GM19240 (cell line): ENCODE measurements around the gene RPP30.
"Not testable (repeated sequence)": the region's sequence is repeated elsewhere in the genome, so short reads cannot be mapped to it uniquely, and the experiment has no call there.

ENCODE experiments used
- DNase-seq: peaks from one replicate; pipeline ENCODE4 v3.0.0; 2011; ENCODE audit warnings: low spot score; ENCODE audit not compliant: insufficient read length

Gene RPP30

DNA sequence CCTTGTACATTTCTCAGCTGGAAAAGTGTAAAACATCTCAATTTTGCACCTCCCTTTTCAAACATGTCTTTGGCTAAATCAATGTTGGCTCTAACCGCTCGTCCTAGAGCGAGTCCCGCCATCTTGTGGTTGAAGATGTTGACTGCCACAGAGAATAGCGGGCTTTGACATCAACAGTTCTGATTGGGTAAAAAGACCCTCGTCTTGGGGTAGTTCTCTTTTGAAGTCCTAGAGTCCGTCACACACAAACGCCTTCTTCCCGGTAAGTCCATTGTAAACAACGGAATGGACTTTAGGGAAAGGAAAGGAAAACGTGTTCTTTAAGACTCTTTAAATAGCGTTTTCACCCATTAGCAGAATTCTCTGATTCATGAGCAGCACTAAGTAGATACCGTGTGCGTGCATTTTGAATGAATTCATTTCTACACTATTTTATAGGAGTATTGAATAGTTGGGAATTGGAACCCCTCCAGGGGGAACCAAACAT, 452 bp upstream of the RPP30 start:
- DNase-seq, result peak; percentile 6

GRCh38 chr10:90872648-90873020, 860 bp downstream of the RPP30 start:
- no peak for DNase-seq

DNA sequence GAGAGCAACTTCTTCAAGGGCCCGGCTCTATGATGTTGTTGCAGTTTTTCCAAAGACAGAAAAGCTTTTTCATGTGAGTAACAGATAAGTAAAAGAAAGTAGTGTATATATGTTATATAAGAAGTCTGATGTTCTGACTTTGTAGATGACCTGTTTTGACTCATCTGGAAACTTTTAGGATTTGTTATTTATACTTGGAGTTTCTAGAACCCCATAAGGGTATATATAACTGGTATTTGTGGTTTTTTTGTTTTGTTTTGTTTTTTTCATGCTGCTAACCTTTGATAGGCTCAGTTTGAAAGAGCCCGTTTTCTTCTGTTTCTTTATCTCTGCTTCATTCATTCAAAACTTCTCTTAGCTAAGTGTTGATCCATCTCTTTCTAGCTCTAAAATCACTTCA, 7.3 kb downstream of the RPP30 start:
- no peak for DNase-seq

DNA sequence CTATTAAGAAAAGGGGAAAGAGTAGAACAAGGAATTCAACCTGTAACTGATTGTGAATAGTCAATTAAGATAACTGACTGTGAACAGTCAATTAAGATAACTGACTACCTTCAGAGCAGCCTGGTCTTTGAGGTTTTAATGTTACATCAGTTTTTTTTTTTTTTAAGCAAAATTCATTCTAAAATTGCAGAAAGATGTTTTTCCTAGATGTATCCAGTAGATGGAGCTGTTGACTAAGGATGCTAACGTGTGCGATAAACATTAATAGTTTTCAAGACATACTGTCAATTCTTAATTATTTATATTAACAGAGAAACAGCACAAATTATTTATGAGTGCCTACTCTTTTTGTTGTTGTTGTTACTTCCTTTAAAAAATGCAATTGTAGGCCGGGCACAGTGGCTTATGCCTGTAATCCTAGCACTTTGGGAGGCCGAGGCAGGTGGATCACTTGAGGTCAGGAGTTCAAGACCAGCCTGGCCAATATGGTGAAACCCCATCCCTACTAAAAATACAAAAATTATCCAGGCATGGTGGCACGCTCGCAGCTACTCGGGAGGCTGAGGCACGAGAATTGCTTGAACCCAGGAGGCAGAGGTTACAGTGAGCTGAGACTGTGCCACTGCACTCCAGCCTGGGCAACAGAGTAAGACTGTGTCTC, 8.4 kb downstream of the RPP30 start:
- DNase-seq, result not testable (repeated sequence)

- DNase-seq, result no peak
Measured at GRCh38 chr10:90884431-90884830, 12.7 kb downstream of the RPP30 start.

DNA sequence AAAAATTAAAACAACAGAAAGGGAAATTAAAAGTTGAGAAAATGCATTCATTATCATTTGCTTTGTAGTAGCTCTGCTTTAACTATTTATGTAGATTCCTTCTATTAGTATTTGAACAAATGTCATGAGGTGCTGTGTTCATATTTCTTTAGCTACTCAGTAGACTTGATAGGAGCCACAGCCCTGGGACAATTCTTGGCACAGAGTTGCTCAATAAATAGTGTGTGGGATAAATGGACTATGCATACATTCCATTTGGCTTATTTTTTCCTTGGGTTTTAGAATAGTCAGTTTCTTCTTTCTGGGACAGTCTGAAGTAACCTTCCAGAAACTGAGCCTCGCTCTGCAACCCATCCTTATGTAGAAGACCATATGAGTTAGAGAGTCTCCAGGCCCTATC, 13.4 kb downstream of the RPP30 start:
- DNase-seq, result no peak

DNA sequence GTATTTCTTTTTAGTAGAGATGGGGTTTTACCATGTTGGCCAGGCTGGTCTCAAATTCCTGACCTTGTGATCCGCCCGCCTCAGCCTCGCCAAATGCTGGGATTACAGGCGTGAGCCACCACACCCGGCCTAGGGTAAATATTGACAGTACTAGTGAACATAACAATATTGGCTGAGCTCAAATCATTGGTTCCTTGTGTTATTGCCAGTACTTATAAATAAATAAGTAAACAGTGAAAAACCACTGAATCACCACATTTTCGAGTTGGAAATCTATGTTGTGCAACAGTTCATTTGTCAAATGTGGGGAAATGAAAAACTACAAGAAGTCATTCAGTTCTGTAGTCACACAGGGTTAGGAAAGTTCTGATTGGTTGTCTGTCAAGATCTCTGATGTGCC, 15.8 kb downstream of the RPP30 start:
- no peak for DNase-seq

DNA sequence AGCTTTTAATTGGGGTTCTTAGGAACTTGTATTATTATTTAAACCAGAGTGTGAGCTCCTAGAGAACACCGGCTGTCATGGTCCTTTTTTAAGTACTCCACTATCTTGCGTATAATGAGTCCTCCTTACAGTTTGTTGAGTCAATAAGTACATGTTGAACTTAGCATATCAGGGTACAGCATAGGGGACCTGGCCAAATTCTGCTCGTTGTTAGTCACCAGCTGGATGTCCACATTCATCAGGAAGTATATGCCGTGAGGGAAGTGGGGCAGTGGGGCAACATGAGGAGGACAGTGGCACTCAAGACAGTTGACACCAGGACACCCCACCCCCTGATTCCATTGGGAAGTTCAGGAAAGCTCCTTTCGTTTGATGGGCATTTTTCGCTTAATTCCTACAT, 16.6 kb downstream of the RPP30 start:
- no peak for DNase-seq

GRCh38 chr10:90889636-90890035, 17.9 kb downstream of the RPP30 start:
- no peak for DNase-seq

- DNase-seq, result no peak
Measured at GRCh38 chr10:90890347-90890746, 18.6 kb downstream of the RPP30 start.

GRCh38 chr10:90893190-90893589, 21.4 kb downstream of the RPP30 start:
- DNase-seq, result no peak

- not testable (repeated sequence) for DNase-seq
Measured at GRCh38 chr10:90896916-90897315, 25.1 kb downstream of the RPP30 start.

GRCh38 chr10:90905925-90906324, 34.2 kb downstream of the RPP30 start:
- no peak for DNase-seq

DNA sequence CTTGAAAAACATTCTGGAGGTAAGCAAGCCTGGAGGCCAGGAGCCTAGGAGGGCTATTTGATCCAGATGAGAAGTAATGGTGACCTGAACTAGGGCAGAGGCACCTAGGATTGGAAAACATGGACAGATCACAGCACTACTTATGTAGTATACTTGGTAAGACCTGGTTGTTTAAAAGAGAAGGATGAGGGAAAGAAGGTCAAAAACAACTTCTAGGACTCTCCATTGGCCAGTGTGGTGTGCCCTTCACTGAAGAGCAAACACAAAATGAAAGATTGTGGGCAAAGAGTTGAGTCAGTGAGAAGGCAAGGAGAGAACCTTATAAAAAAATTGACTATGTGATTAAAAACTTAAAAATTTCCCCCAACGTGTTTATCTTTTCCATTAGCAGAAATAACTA, 34.8 kb downstream of the RPP30 start:
- no peak for DNase-seq

GRCh38 chr10:90911133-90912051, 39.6 kb downstream of the RPP30 start:
- peak; percentile 21 for DNase-seq

DNA sequence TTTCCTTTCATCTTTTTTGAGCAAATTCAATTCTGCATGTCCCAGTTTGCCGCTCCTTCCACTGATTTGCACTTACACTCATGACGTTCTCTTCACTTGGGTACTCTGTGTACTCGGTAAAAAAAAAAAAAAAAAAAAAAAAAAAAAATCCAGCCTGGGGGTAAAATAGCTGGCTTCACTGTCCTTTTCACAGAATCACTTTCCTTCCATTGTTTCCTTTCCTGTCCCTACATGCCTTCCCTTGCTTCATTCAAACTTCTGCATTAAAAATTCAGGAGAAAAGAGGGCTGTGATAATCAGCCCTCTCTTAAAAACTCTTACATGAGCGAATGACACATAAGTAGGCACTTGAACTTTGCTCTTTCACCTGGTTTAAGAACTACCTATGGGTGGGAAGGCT, 40.4 kb downstream of the RPP30 start:
- DNase-seq, result no peak

GRCh38 chr10:90912854-90913479, 41.2 kb downstream of the RPP30 start:
- DNase-seq, result no peak

- DNase-seq, result no peak
Measured at GRCh38 chr10:90913774-90914420, 42.1 kb downstream of the RPP30 start.

DNA sequence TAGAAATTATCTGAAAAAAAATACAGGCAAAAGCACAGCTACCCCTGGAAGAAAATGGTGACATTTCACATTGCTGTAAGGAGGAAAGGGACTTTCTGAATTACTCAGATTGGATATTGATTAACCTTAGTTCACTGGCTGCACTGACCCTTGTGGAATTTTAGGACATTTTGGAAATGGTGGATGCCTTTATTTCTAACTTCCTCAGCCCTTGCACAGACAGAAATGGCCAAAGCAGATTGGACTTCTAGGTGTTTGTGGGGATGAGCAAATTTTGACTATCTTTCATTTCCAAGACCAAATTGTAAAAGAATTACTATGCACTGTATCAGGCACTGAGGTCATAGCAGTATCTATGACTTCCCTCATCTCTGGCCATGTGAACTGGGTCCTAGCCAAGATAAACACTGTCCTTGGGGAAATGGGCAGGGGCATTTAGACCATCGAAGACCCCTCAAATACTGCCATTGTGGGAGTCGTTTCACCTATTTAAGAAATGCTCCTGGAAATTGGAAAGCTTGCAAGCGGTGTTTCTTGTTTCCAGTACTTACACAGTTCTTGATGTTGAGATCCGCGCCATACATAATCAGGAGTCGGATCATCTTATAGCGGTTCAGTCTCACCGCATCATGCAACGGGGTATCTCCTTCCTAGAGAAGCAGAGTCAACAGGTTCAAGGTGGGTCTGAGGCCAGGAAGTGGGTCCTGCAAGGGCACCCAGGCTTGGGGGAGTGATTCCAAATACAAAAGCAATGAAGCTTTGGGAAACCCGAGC, 43.4 kb downstream of the RPP30 start:
- DNase-seq, result no peak

DNA sequence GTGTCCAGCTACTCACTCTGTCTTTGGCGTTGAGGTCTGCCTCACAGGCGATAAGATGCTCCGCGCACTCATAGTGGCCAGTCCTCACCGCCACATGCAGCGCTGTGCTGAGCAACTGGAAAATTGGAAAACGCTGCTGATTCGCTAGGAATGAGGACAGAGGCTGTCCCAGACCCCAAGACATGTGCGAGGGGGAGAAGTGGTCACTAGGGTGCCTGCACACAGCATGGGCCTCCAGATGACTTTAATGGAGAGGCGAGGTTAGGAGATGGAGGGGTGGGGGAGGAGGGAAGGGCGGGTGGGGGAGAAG, 43.9 kb downstream of the RPP30 start:
- DNase-seq, result no peak
